GM19438 (cell line): ENCODE data around the gene ASIC4.

Experiments
- ATAC-seq: cut with Tn5 transposase; IDR thresholded peaks from one replicate; pipeline ENCODE4 v1.9.1; 2021; ENCODE audit warnings: low read depth; ENCODE audit not compliant: unreplicated experiment

ASIC4 gene

DNA sequence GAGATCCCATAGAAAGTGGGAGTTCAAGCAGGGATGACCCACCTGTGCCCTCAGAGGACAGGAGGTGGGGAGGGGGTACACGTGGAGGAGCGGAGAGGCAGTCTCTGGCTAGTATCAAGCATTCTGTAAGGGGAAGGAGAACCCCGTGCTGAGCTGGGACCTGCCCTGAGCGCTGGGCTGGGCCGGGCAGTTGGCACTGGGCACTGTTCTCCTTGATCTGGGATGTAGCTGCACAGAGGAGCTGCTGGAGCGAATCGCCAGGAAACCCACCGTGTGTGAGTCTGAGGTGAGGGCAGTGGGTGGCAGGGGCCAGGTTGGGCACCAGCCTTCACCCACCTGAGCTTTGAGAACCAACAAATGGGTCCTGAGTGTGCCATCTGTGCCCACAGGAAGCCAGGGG is 35.4 kb upstream of the ASIC4 start:
- no peak for ATAC-seq

GRCh38 chr2:219480004-219480403 is 34.3 kb upstream of the ASIC4 start:
- no peak for ATAC-seq

DNA sequence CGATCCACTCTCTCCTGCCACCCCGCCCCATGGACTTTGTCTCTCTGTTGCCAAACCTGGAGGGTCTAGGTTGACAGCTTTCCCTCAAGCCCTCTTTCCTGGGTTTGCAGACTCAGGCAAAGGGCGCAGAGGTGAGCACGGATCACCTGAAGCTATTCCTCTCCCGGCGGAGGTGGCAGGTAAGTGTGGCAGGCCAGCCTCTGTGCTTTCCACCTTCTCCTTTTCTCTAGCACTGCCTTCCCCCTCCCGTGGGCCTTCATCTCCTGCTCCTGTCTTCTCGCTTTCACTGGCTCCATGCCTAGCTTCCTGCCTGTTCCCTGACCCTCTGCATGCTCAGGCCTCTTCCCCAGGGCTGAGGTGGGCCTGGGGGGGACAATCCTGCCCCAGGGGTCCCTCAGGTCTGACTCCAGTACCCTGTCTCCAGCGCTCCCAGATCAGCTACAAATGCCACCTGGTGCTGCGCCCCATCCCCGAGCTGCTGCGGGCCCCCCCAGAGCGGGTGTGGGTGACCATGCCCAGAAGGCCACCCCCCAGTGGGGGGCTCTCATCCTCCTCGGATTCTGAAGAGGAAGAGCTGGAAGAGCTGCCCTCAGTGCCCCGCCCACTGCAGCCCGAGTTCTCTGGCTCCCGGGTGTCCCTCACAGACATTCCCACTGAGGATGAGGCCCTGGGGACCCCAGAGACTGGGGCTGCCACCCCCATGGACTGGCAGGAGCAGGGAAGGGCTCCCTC is 31.4 kb upstream of the ASIC4 start:
- ATAC-seq: no peak

GRCh38 chr2:219483451-219484342 is 30.6 kb upstream of the ASIC4 start:
- no peak for ATAC-seq

DNA sequence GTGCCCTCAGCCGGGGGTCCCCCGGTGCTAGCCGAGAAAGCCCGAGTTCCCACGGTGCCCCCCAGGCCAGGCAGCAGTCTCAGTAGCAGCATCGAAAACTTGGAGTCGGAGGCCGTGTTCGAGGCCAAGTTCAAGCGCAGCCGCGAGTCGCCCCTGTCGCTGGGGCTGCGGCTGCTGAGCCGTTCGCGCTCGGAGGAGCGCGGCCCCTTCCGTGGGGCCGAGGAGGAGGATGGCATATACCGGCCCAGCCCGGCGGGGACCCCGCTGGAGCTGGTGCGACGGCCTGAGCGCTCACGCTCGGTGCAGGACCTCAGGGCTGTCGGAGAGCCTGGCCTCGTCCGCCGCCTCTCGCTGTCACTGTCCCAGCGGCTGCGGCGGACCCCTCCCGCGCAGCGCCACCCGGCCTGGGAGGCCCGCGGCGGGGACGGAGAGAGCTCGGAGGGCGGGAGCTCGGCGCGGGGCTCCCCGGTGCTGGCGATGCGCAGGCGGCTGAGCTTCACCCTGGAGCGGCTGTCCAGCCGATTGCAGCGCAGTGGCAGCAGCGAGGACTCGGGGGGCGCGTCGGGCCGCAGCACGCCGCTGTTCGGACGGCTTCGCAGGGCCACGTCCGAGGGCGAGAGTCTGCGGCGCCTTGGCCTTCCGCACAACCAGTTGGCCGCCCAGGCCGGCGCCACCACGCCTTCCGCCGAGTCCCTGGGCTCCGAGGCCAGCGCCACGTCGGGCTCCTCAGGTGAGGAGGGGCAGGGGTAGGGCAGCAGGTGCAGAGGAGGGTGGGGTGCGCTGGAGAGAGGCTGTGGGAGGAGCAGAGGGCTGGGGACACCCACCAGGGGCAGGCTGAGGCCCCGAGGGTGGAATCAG is 29.7 kb upstream of the ASIC4 start:
- ATAC-seq: no peak

- no peak for ATAC-seq
Measured at GRCh38 chr2:219485201-219485580, 29.1 kb upstream of the ASIC4 start.

DNA sequence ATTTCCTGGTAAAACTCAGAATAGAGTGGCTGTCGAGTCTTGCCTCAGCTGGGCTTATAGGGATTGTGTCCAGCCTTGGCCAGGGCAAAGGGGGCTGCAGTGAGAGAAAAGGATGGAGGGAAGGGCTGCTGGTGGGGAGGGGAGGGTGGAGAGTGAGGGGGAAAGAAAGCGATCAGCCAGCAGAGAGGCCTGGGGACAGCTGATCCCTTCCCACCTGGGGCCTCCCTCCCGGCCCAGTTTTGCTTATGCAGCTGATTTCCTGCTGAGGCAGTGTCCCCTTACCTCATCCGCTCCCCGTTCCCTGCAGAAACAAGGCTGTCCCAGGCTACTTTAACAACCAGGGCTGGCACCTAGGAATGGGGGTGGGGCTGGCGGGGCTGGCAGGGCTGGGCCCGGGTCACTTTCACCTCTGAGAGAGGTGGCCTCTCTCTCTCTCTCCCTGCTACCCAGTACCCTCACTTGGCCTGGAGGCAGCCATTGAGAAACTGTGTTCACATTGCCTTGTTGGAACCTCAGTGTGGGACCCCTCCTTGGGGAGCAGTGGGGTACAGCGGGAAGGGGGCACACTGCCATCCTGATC is 27.8 kb upstream of the ASIC4 start:
- no peak for ATAC-seq

DNA sequence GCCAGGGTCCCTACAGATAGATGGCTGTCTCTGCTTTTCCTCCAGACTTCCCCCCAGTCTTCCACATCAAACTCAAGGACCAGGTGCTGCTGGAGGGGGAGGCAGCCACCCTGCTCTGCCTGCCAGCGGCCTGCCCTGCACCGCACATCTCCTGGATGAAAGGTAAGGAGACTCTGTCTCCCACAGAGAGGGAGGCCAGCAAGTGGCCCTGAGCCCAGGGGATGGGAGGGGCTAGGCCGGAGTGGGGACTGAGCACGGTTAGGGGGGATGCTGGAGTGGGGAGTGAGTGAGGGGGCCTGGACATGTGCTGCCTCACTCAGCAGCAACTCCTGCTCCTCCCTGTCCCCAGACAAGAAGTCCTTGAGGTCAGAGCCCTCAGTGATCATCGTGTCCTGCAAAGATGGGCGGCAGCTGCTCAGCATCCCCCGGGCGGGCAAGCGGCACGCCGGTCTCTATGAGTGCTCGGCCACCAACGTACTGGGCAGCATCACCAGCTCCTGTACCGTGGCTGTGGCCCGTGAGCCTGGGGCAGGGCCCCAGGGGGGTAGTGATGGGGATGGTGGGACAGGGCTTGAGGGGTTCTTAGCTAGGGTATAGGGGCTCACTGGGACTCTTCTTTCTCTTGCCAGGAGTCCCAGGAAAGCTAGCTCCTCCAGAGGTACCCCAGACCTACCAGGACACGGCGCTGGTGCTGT is 26.0 kb upstream of the ASIC4 start:
- ATAC-seq: no peak

GRCh38 chr2:219488844-219489194 is 25.5 kb upstream of the ASIC4 start:
- ATAC-seq: no peak

DNA sequence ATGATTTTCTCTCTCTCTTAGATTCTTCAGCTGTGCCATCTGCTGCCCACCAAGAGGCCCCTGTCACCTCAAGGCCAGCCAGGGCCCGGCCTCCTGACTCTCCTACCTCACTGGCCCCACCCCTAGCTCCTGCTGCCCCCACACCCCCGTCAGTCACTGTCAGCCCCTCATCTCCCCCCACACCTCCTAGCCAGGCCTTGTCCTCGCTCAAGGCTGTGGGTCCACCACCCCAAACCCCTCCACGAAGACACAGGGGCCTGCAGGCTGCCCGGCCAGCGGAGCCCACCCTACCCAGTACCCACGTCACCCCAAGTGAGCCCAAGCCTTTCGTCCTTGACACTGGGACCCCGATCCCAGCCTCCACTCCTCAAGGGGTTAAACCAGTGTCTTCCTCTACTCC is 25.0 kb upstream of the ASIC4 start:
- ATAC-seq: no peak

GRCh38 chr2:219490186-219490585 is 24.1 kb upstream of the ASIC4 start:
- ATAC-seq: no peak

DNA sequence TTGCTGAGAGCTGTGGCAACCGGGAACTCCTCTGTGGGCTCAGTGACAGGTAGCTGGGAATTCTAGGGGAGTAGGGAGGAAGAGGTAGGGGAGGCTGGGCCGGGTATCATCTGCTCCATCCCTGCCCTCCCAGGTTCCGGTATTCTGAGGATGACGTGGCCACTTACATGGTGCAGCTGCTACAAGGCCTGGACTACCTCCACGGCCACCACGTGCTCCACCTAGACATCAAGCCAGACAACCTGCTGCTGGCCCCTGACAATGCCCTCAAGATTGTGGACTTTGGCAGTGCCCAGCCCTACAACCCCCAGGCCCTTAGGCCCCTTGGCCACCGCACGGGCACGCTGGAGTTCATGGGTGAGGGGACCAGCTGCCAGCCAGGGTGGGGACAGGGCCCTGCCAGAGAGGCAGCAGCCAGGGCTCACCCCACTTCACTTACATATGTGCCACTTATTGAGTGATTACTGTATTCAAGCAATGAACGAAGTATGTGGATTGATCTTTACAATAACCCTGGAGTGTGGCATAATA is 23.6 kb upstream of the ASIC4 start:
- no peak for ATAC-seq

DNA sequence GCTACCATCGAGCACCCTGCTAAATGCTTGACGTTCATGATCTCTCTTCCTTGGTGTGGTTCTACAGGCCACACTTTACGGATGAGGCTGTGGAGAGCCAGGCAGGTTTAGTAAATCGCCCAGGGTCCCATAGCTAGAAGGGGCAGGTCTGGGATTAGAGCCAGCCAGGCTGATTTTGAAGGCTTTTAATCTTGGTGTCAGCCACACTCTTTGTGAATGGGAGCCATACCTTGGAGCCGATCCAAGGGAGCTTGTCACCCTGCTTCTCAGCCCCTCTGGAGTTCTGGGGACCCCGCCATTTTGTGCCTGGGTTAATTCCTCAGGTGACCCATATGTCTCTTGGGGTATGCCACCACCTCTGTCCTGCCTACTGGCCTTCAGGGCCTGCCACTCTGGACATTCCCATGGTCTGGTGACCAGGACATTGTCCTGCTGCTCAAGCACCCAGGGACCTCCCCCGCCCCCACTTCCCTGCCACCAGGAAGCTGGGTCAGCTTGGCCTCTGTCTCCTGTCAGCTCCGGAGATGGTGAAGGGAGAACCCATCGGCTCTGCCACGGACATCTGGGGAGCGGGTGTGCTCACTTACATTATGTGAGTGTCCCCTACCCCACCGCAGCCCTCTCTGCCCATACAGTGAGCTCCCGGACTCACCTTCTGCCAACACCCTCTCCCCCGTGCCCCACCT is 22.9 kb upstream of the ASIC4 start:
- ATAC-seq: no peak

DNA sequence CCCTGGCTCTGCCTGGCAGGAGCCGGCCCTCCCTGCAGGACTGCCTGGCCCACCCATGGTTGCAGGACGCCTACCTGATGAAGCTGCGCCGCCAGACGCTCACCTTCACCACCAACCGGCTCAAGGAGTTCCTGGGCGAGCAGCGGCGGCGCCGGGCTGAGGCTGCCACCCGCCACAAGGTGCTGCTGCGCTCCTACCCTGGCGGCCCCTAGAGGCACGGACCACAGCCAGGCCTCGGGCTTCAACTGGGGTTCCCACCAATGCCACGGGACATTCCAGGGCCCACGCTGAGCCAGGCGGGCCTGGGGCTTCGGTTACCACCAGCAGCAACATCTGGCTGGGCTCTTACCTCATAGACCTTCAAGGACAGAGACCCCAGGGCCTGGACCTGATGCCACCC is 21.7 kb upstream of the ASIC4 start:
- ATAC-seq: no peak

DNA sequence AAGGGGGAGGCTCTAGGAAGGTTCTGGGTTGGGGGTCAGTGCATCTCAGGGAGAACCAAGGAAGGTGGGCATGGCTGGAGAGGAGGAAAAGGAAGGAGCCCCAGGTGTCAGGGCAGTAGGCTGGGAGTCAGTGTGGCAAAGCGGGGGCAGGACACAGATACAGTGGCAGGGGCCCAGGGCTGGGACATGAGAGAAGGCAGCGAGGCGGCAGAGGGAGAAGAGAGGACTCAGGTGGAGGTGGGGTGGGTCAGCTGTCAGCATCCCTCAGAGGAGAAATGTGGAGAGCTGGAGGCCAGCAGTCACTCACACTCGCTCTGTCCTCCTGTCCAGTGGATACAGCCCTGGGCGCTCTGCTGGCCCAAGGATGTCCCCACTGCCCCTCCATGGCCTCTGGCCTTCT is 21.2 kb upstream of the ASIC4 start:
- ATAC-seq: no peak

- no peak for ATAC-seq
Measured at GRCh38 chr2:219494952-219495530, 19.2 kb upstream of the ASIC4 start.

GRCh38 chr2:219495531-219496122 is 18.7 kb upstream of the ASIC4 start:
- ATAC-seq: no peak

DNA sequence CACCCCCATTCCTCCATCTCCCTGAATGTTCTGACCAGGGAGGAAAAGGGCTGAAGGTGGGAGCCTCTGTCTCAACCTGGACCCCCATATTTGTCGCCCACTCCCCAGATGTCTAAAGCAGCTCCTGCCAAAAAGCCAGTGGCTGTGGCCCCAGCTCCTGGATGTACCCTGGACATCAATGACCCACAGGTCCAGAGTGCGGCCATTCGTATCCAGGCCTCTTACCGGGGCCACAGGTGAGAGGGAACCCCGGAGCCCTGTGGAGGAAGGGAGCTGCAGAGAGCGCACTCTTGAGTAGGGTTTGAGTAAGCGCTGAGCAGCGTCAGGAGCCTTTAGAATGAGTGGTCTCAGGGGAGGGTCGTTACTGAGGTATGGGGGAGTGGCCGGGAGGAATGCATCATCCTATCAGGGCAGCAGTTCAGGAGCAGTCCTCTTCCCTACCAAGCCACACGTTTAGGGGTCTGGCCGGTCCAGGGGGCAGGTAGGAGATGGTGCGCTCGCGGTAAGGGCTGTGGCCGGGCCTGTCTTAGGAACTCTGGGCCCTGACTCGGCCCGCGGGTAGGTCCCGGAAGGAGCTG is 17.9 kb upstream of the ASIC4 start:
- no peak for ATAC-seq
